VCaP (cell line): ENCODE results near the gene DNM2.

Experiments used
- H3K27ac ChIP-seq: fragments of 450-650 bp; 2 replicates; pipeline ENCODE4 v1.5.1; 2017
- TF ChIP-seq, protein P1 (sequence below): fragments of 450-650 bp; conservative IDR thresholded peaks from 2 replicates; pipeline ENCODE4 v1.5.1; 2017; ENCODE audit warnings: mild to moderate bottlenecking, moderate library complexity

DNM2 gene

DNA sequence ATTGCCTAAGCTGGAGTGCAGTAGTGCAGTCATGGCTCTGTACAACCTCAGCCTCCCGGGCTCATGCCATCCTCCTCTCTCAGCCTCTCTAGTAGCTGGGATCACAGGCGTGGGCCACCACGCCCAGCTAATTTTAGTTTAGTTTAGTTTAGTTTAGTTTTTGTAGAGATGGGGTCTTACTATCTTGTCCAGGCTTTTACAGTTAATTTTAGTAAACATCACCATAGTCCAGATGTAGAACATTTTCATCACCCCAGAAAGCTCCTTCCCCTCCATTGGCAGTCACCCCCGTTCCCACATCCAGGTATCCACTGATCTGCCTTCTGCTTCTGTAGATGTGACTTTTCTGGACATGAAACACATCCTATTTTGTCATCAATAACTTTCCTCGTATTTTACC is 41.1 kb downstream of the DNM2 start:
- no peak overlapping the region for H3K27ac ChIP-seq
- TF ChIP-seq, protein P1, sequence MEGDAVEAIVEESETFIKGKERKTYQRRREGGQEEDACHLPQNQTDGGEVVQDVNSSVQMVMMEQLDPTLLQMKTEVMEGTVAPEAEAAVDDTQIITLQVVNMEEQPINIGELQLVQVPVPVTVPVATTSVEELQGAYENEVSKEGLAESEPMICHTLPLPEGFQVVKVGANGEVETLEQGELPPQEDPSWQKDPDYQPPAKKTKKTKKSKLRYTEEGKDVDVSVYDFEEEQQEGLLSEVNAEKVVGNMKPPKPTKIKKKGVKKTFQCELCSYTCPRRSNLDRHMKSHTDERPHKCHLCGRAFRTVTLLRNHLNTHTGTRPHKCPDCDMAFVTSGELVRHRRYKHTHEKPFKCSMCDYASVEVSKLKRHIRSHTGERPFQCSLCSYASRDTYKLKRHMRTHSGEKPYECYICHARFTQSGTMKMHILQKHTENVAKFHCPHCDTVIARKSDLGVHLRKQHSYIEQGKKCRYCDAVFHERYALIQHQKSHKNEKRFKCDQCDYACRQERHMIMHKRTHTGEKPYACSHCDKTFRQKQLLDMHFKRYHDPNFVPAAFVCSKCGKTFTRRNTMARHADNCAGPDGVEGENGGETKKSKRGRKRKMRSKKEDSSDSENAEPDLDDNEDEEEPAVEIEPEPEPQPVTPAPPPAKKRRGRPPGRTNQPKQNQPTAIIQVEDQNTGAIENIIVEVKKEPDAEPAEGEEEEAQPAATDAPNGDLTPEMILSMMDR, result no peak

DNA sequence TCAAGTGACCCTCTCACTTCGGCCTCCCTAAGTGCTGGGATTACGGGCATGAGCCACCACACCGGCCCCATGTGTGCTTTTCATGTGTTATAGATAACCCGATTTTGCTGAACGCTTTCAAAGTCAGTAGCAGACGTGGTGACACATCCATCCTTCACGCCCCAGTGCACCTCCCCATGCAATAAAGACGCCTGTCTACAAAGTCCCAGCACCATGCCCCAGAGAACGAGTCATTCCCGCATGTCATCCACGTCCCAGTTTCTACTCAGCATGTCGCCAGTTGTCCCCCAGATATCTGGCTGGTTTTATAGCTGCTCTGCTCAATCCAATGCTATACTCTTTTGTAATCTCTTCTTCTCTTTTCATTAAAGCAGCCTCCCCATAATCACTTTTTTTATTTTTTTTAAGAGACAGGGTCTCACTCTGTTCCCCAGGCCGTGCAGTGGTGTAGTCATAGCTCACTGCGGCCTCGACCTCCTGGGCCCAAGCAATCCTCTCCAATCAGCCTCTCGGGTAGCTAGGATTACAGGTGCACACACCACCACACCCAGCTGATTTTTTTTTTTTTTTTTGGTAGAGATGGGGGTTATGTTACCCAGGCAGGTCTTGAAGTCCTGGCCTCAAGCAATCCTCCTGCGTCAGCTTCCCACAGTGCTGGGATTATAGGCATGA is 42.5 kb downstream of the DNM2 start:
- no peak overlapping the region for H3K27ac ChIP-seq
- TF ChIP-seq, protein P1, result no peak

DNA sequence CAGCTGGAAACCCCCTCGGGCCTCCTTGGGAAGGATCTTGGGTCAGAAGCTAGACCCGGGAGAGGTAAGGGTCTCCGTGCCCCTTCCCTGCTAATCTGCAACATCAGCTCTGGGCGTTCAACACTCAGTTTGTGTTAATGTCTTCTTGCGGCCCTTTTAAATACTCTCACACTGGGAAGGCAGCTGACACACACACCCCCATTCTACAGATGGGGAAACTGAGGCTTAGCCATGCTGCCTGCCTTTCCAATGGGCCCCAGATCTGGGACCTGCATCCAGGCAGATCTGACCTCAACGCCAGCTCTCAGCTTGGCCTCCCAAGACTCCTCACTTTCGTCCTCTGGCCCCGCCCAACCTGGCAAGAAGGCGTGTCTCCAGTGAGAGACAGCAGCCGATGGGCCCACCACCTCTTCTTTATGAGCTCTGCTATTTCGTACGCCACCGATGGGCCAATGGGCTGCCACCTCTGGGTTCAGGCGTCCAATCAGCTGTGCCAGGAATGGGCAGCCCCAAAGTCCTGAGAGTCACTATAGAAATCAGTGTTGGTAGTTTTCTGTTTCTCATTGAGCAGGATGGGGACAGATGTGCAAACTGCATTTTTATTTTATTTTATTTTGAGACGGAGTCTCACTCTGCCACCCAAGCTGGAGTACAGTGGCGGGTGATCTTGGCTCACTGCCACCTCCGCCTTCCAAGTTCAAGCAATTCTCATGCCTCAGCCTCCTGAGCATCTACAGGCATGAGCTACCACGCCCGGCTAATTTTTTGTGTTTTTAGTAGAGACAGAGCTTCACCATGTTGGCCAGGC is 43.8 kb downstream of the DNM2 start:
- TF ChIP-seq, protein P1, result no peak
- H3K27ac ChIP-seq, result no peak overlapping the region

DNA sequence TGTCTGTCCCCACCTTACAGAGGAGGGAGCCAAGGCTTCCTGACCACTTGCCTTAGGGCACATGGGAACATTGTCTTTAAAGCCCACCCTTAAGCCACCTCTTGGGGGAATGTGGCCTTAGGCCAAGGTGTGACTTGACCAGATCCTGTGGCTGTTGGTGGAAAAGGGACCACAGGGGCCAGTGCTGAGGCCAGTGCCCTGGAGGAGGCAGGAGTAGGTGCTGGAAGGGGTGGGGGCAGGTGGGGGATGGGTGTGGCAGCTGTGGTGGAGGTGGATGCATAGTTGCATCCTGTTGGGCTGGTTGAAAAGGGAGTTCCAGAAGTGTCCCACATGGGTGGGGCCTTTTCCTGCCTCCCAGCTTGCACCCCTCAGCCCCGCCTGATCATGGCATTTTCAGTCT is 44.8 kb downstream of the DNM2 start:
- H3K27ac ChIP-seq, result no peak overlapping the region
- TF ChIP-seq, protein P1, result no peak

DNA sequence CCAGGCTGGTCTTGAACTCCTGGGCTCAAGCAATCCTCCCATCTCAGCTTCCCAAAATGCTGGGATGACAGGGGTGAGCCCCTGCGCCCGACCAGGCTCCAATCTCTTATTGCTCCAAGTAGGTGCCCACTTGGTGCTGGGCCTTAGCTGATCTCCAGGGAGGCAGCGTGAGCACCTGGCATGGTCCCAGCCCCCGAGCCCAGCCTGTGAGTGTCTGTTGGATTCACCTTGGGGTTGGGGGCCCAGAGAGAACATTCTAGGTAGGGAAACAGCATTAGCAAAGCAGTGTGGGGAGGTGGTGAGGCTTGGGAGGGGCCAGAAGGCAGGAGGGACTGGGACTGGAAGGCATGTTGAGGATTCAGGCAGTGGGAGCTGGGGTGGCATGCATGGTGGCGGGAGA is 45.5 kb downstream of the DNM2 start:
- TF ChIP-seq, protein P1, result no peak
- no peak overlapping the region for H3K27ac ChIP-seq

DNA sequence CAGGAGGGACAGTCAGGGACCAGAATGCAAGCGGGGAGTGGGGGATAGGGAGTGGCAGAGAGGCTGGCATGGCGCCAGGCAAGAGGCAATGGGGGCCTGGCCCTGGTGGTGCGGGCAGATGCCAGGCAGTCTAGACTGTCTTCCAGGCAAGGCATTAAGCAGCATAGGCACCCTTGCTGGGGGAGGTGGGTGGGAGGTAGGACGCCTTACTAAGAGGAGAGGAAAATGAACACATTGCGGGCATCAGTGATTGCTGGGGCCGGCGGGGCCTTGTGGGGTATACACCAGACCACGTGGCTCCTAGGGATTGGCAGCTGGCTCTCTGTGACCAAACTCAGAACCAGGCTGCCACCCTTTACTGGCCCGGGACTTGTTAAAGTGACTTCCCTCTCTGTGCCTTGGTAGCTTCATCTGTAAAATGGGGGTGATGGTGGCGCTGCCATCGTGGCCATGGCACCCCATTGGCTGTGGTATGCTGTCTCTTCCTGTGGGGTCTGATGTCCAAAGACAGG is 46.0 kb downstream of the DNM2 start:
- H3K27ac ChIP-seq, result no peak overlapping the region
- TF ChIP-seq, protein P1, result no peak

DNA sequence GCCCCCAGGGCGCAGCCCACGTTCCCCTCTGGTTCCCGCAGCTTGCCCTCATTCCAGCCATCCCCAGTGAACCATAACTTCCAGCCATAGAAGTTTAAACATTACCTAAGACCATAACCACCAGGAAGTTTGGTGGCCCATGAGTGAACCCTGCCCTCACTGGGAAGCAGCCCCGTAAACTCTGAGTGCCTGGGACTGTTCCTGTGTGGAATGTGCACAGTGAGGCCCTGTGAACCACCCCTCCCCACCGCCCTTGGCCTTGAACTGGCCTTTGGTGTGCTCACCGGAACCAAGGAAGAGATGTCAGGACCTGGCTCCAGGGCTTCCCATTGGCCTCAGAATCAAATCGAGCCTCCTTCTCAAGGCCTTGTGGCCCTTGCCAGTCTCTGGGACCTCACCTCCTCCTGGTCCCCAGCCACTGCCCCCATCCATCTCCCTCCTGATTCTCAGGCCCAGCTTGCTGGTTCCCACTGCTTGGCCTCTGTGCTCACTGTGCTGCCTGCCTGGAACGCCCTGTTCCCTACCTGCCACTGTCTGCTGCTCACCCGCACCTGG is 46.5 kb downstream of the DNM2 start:
- TF ChIP-seq, protein P1, result no peak
- no peak overlapping the region for H3K27ac ChIP-seq
